WTC11 (cell line): Measurements from ENCODE around the gene COPA. TPM values are rescaled to one million over a fixed set of nuclear protein-coding genes. Genes with fewer than 3 reads are reported as not detected.

Experiments
- ATAC-seq: fragments of 200-7000 bp; cut with Tn5 transposase; 2 replicates; pipeline ENCODE4 v1.10.0; 2021; ENCODE audit warnings: mild to moderate bottlenecking, moderate library complexity
- CTCF ChIA-PET: fragments of 300-600 bp; sonication (Branson Sonifier 250); formaldehyde crosslinking; loops from one replicate; lab custom pipeline; 2021; ENCODE audit warnings: antibody characterized with exemption; lab: Charles Lee
- POLR2A ChIA-PET: fragments of 350-600 bp; sonication (Branson Sonifier 250); formaldehyde crosslinking; loops from one replicate; lab custom pipeline; 2021; ENCODE audit warnings: antibody characterized with exemption; lab: Charles Lee
- DNase-seq: peaks from one replicate; pipeline ENCODE4 v3.0.0; 2021; ENCODE audit warnings: low spot score
- H3K27ac Mint-ChIP-seq: 2 replicates; pipeline ENCODE4 v1.8.0; 2021; ENCODE audit warnings: mixed read lengths
- H3K27me3 Mint-ChIP-seq: 2 replicates; pipeline ENCODE4 v1.8.0; 2021; ENCODE audit warnings: low read depth, mild to moderate bottlenecking, moderate library complexity, mixed read lengths
- H3K36me3 Mint-ChIP-seq: 2 replicates; pipeline ENCODE4 v1.8.0; 2021; ENCODE audit warnings: mixed read lengths
- H3K4me1 Mint-ChIP-seq: 2 replicates; pipeline ENCODE4 v1.8.0; 2022; ENCODE audit warnings: mixed read lengths
- H3K4me3 Mint-ChIP-seq: 2 replicates; pipeline ENCODE4 v1.8.0; 2021; ENCODE audit warnings: mild to moderate bottlenecking, moderate library complexity, mixed read lengths
- H3K9me3 Mint-ChIP-seq: 2 replicates; pipeline ENCODE4 v1.8.0; 2021; ENCODE audit warnings: mixed read lengths
- ATF1 ChIP-seq: sonication (generic); formaldehyde crosslinking; IDR thresholded peaks from 2 replicates; pipeline ENCODE4 v1.8.1; 2023; ENCODE audit warnings: mild to moderate bottlenecking, moderate library complexity, missing genetic modification reagents
- ATF2 ChIP-seq: sonication (generic); formaldehyde crosslinking; IDR thresholded peaks from 2 replicates; pipeline ENCODE4 v1.8.1; 2022; ENCODE audit warnings: low read depth, missing genetic modification reagents, borderline replicate concordance
- CREB1 ChIP-seq: sonication (generic); formaldehyde crosslinking; IDR thresholded peaks from 2 replicates; pipeline ENCODE4 v1.8.0; 2023; ENCODE audit warnings: mild to moderate bottlenecking, missing genetic modification reagents
- E2F4 ChIP-seq: sonication (generic); formaldehyde crosslinking; IDR thresholded peaks from 2 replicates; pipeline ENCODE4 v1.8.1; 2022; ENCODE audit warnings: low read depth, mild to moderate bottlenecking, moderate library complexity, missing genetic modification reagents, borderline replicate concordance
- FOXK1 ChIP-seq: sonication (generic); formaldehyde crosslinking; IDR thresholded peaks from 2 replicates; pipeline ENCODE4 v1.8.0; 2022; ENCODE audit warnings: mild to moderate bottlenecking, moderate library complexity, missing genetic modification reagents
- IRF1 ChIP-seq: sonication (generic); formaldehyde crosslinking; IDR thresholded peaks from 2 replicates; pipeline ENCODE4 v1.8.0; 2023; ENCODE audit warnings: missing genetic modification reagents
- JUN ChIP-seq: sonication (generic); formaldehyde crosslinking; IDR thresholded peaks from 2 replicates; pipeline ENCODE4 v1.8.0; 2023; ENCODE audit warnings: mild to moderate bottlenecking, missing genetic modification reagents
- NFE2L1 ChIP-seq: sonication (generic); formaldehyde crosslinking; IDR thresholded peaks from 2 replicates; pipeline ENCODE4 v1.8.1; 2023; ENCODE audit warnings: missing genetic modification reagents
- NR1H2 ChIP-seq: sonication (generic); formaldehyde crosslinking; IDR thresholded peaks from 2 replicates; pipeline ENCODE4 v1.9.0; 2021; ENCODE audit warnings: mild to moderate bottlenecking, moderate library complexity, missing genetic modification reagents
- RELA ChIP-seq: sonication (generic); formaldehyde crosslinking; IDR thresholded peaks from 2 replicates; pipeline ENCODE4 v1.8.1; 2022; ENCODE audit warnings: missing genetic modification reagents, mild to moderate bottlenecking, borderline replicate concordance
- RORB ChIP-seq: fragments of 250-450 bp; sonication (Bioruptor Pico); IDR thresholded peaks from 2 replicates; pipeline ENCODE4 v1.9.0; 2021; ENCODE audit warnings: mild to moderate bottlenecking
- SMAD4 ChIP-seq: sonication (generic); formaldehyde crosslinking; IDR thresholded peaks from 2 replicates; pipeline ENCODE4 v1.8.0; 2022; ENCODE audit warnings: mild to moderate bottlenecking, missing genetic modification reagents
- STAT6 ChIP-seq: sonication (generic); formaldehyde crosslinking; conservative IDR thresholded peaks from 2 replicates; pipeline ENCODE4 v1.8.1; 2023; ENCODE audit warnings: mild to moderate bottlenecking, low read depth, missing genetic modification reagents, moderate library complexity
- TEAD4 ChIP-seq: sonication (generic); formaldehyde crosslinking; IDR thresholded peaks from 2 replicates; pipeline ENCODE4 v1.8.0; 2022; ENCODE audit warnings: mild to moderate bottlenecking, missing genetic modification reagents
- ZNF138 ChIP-seq: sonication (generic); formaldehyde crosslinking; conservative IDR thresholded peaks from 2 replicates; pipeline ENCODE4 v1.8.1; 2022; ENCODE audit warnings: mild to moderate bottlenecking, moderate library complexity, missing genetic modification reagents
- ZNF219 ChIP-seq: sonication (generic); formaldehyde crosslinking; IDR thresholded peaks from 2 replicates; pipeline ENCODE4 v1.8.0; 2023; ENCODE audit warnings: missing genetic modification reagents, mild to moderate bottlenecking, borderline replicate concordance
- ZNF396 ChIP-seq: fragments of 250-450 bp; sonication (Bioruptor Pico); IDR thresholded peaks from 2 replicates; pipeline ENCODE4 v1.8.0; 2021; ENCODE audit warnings: mild to moderate bottlenecking, moderate library complexity, borderline replicate concordance
- ZNF423 ChIP-seq: fragments of 250-450 bp; sonication (Bioruptor Pico); IDR thresholded peaks from 2 replicates; pipeline ENCODE4 v2.1.2; 2022; ENCODE audit warnings: mild to moderate bottlenecking, moderate library complexity
- ZNF512 ChIP-seq: sonication (generic); formaldehyde crosslinking; IDR thresholded peaks from 2 replicates; pipeline ENCODE4 v1.8.1; 2022; ENCODE audit warnings: missing genetic modification reagents, borderline replicate concordance
- total RNA-seq: library from RNA; stranded (reverse); gene quantifications from 3 replicates; pipeline ENCODE4 v1.2.3, GENCODE V29; 2021
- TF ChIP-seq, protein P1 (sequence below): sonication (generic); formaldehyde crosslinking; IDR thresholded peaks from 2 replicates; pipeline ENCODE4 v1.8.0; 2022; ENCODE audit warnings: mild to moderate bottlenecking, missing genetic modification reagents
- TF ChIP-seq, protein P2 (sequence below): sonication (generic); formaldehyde crosslinking; IDR thresholded peaks from 2 replicates; pipeline ENCODE4 v1.8.0; 2022; ENCODE audit warnings: mild to moderate bottlenecking, missing genetic modification reagents
- TF ChIP-seq, protein P3 (sequence below): sonication (generic); formaldehyde crosslinking; IDR thresholded peaks from 2 replicates; pipeline ENCODE4 v1.8.1; 2022; ENCODE audit warnings: mild to moderate bottlenecking, missing genetic modification reagents, moderate library complexity, borderline replicate concordance

Gene COPA
- total RNA-seq, 1 experiment from 2014 or later: 126 TPM

- peaks cover 33% of the 10 kb centered on the region for H3K4me1 Mint-ChIP-seq
- ATAC-seq: no peak
- no peak overlapping the region for H3K4me3 Mint-ChIP-seq
- peak overlapping the region; percentile 33; the same call in 1 of the 2 replicates for H3K27ac Mint-ChIP-seq
- H3K36me3 Mint-ChIP-seq: peaks cover 75% of the 10 kb centered on the region
- no peaks in the 10 kb centered on the region for H3K9me3 Mint-ChIP-seq
- no peak for TF ChIP-seq TEAD4 (CRISPR knock-in tag)
- TF ChIP-seq, protein P1, sequence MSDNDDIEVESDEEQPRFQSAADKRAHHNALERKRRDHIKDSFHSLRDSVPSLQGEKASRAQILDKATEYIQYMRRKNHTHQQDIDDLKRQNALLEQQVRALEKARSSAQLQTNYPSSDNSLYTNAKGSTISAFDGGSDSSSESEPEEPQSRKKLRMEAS: no peak
- TF ChIP-seq IRF1: no peak
- no peak for TF ChIP-seq STAT6
- TF ChIP-seq SMAD4 (CRISPR knock-in tag): no peak
- no peak for TF ChIP-seq NFE2L1 (CRISPR knock-in tag)
- ChIA-PET POLR2A (no interaction called here), CTCF (interaction anchor here (4.2 kb wide), 1 partner anchor 18 kb away, joined by 49 read pairs; no protein-coding TSS in a partner anchor)
- no peaks in the 10 kb centered on the region for H3K27me3 Mint-ChIP-seq
- no peak for DNase-seq
These were observed 33.5 kb downstream of the COPA start for GRCh38 chr1:160309571-160309970.

GRCh38 chr1:160309185-160309557, 33.9 kb downstream of the COPA start:
- CTCF ChIA-PET: interaction anchor here (1.2 to 4.2 kb wide), 4 partner anchors 17 to 67 kb away, joined by 3 to 49 read pairs (median 14); no protein-coding TSS in a partner anchor
- peaks cover 33% of the 10 kb centered on the region for H3K4me1 Mint-ChIP-seq
- H3K9me3 Mint-ChIP-seq: no peaks in the 10 kb centered on the region
- H3K27ac Mint-ChIP-seq: peak overlapping the region; percentile 33; the same call in 1 of the 2 replicates
- peaks cover 73% of the 10 kb centered on the region for H3K36me3 Mint-ChIP-seq
- H3K4me3 Mint-ChIP-seq: no peak overlapping the region
- no peaks in the 10 kb centered on the region for H3K27me3 Mint-ChIP-seq
- POLR2A ChIA-PET: no interaction called here
- TF ChIP-seq NR1H2 (CRISPR knock-in tag) (no peak), FOXK1 (CRISPR knock-in tag) (no peak), ZNF219 (CRISPR knock-in tag) (no peak), E2F4 (CRISPR knock-in tag) (no peak), ATF1 (CRISPR knock-in tag) (no peak), CREB1 (CRISPR knock-in tag) (no peak), RELA (CRISPR knock-in tag) (no peak), NFE2L1 (CRISPR knock-in tag) (no peak), ZNF396 (CRISPR knock-in tag) (no peak), ZNF423 (no peak)
- TF ChIP-seq, protein P2, sequence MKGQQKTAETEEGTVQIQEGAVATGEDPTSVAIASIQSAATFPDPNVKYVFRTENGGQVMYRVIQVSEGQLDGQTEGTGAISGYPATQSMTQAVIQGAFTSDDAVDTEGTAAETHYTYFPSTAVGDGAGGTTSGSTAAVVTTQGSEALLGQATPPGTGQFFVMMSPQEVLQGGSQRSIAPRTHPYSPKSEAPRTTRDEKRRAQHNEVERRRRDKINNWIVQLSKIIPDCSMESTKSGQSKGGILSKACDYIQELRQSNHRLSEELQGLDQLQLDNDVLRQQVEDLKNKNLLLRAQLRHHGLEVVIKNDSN: no peak
- DNase-seq (no peak), ATAC-seq (no peak)

- DNase-seq: no peak
- no peak overlapping the region for H3K4me3 Mint-ChIP-seq
- POLR2A ChIA-PET: interaction anchor here (2.3 kb wide), 1 partner anchor 24 kb away, joined by 7 read pairs; the partner anchor contains the start of gene PEX19
- H3K4me1 Mint-ChIP-seq: peaks cover 33% of the 10 kb centered on the region
- no peaks in the 10 kb centered on the region for H3K9me3 Mint-ChIP-seq
- H3K36me3 Mint-ChIP-seq: peaks cover 70% of the 10 kb centered on the region
- CTCF ChIA-PET: interaction anchor here (1.0 to 4.2 kb wide), 6 partner anchors 17 to 223 kb away, joined by 3 to 49 read pairs (median 6); no protein-coding TSS in a partner anchor
- no peaks in the 10 kb centered on the region for H3K27me3 Mint-ChIP-seq
- H3K27ac Mint-ChIP-seq: peak overlapping the region; percentile 69; the same call in 1 of the 2 replicates
- ATAC-seq: no peak; the same call in 1 of the 2 replicates
- TF ChIP-seq ATF2 (CRISPR knock-in tag): no peak
- TF ChIP-seq, protein P3, sequence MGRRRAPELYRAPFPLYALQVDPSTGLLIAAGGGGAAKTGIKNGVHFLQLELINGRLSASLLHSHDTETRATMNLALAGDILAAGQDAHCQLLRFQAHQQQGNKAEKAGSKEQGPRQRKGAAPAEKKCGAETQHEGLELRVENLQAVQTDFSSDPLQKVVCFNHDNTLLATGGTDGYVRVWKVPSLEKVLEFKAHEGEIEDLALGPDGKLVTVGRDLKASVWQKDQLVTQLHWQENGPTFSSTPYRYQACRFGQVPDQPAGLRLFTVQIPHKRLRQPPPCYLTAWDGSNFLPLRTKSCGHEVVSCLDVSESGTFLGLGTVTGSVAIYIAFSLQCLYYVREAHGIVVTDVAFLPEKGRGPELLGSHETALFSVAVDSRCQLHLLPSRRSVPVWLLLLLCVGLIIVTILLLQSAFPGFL (CRISPR knock-in tag): no peak
- no peak for TF ChIP-seq ZNF423
- no peak for TF ChIP-seq JUN (CRISPR knock-in tag)
- TF ChIP-seq RORB (CRISPR knock-in tag): no peak
- no peak for TF ChIP-seq ZNF512 (CRISPR knock-in tag)
- TF ChIP-seq ZNF138 (CRISPR knock-in tag): no peak
These were observed 34.4 kb downstream of the COPA start for GRCh38 chr1:160308451-160309184.
